NCI-H187 (cell line): ENCODE measurements around the gene RHBDF2.

Source experiments
- DNase-seq, 2 experiments: peaks; one replicate each; lab custom pipeline; 2025; lab: John Stamatoyannopoulos, UW

Gene RHBDF2

DNA sequence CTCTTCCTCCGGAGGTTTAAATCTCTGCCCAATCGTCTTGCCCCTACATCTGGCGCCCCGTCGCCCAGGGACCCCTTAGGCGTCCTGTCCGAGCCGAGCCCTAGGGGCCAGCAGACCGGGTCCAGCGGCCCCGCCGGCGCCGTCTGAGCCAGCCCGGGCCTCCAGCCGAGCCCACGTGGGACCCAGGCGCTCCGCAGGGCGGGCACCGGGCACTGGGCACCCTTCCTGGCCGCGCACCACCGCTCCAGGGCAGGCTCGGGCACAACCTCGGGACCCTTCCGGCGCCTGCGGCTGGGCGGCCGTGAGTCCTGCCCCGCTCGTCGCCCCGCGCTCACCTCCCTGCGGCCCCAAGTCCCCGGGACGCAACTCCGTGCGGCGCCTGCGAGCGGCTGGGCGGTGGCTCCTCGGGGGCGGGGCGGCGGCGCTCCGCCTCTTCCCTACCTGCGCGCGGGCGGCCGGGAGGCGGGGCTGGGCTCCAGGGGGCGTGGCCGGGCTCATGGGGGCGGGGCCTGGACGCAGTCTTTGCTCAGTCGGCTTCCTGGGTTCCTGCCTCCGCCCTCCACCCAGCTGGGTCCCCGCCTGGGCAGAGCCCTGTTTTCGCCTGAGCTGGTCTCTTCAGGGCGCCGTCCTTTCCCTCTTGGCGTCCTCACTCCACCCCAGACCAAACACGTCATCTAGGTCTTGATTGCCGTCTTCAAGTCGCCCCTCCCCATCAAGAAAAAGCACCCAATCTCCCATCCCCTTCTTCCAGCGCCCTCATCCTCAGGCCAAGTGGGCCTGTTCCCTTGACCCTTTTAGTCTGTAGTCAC, at the start of gene RHBDF2:
Gene RHBDF2 (minus strand): TSS at position 406 of the 809 bp plus-strand sequence. CDS start 19,899 bp downstream, outside the sequence.
- peak; percentile 32 to 48 for DNase-seq

DNA sequence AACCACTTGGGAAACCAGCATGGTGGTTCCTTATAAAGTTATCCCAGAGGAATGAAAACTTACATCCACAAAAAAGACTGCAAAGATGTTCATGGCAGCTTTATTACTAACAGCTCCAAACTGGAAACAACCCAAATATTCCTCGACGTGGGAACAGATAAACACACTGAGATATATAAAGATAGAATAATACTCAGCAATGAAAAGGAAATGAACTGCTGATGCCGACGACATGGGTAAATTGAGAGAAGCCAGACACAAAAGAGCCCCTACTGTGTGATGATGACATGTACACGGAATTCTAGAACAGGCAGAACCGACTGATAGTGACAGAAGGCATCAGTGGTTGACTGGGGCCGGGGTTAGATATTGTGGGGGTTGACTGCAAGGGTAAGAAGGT, 48.3 kb upstream of the RHBDF2 start:
- DNase-seq, result no peak

DNA sequence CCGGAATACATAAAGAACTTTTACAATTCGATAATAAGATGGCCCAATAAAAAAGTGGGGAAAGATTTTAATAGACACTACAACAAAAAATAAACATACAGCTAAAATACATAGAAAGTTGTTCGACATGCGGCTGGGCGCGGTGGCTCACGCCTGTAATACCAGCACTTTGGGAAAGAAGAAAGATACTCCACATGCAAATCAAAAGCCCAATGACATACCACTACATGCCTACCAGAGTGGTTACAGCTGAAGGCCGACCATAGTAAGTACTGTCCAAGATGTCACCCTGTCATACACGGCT, 47.9 kb upstream of the RHBDF2 start:
- no peak for DNase-seq

DNA sequence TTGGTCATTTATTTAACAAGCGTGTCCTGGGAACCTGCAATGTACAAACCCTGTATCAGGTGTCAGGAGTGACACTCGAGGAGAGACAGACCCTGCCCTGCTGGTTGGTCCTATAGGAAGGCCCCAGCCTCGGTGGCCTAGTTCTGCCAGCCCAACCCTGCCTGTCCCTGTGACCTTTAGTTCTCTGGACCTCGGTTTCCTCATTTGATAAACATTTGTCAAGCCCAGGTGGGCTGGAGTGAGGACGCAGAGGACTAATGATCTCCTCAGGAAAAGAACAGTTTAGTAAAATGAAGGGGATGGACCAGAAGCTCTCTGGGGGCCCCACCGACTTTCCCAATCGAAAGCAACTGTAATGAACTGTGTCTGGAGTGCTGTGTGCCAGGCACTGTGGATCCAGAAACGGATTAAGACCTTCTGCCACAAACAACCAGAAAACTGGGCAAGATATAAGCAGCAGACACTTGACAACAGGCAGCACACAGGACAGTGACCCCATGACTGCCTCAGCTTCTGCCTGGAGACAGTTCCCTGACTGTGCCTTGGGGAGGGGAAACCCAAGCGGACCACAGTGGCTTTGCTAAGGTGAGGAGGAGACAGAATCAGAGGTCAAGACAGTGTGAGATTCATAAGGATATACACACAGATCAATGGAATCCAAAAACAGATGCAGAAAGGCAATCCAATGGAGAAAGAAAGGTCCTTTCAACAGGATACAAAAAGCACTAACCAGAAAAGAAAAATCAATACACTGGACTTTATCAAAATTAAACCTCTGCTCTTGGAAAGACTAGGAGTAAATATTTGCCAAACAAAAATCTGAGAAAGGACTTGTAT, 47.4 kb upstream of the RHBDF2 start:
- DNase-seq, result no peak

DNA sequence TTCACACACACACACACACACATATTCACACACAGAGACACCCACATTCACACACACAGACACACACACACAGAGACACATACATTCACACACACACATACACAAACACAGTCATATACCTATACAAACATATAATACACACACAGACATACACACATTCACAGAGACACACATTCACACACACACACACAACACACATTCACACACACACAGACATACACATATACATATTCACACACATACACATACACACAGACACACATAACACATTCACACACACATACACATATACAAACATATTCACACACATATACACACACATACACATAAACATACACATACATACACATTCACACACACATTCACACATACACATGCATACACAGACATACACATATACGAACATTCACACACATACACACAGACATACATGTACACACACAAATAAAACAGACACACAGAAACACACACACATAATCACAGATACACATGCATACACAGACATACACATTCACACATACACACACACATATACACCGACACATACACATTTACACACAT, 46.5 kb upstream of the RHBDF2 start:
- no peak for DNase-seq

DNA sequence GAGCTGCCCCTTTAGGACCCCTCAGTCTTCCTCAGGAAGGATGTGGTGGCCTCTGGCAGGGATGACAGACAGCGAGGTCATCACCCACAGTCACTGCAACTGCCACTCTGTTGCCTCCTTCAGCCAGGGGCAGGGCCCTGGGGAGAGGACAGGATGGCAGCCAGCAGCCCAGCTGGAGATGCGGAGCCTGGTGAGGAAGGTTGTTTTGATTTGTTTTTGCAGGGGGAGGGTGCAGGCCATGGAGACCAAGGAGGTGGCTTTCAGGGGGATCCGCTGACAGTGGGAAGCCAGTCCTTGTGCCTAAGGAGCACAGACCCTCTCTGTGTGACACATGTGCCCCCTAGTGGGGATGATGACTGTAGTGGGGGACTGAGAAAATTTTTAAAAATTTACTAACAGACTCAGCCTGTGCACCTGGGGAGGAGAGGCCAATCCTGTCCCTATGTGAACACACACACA, 46.0 kb upstream of the RHBDF2 start:
- DNase-seq, result no peak

DNA sequence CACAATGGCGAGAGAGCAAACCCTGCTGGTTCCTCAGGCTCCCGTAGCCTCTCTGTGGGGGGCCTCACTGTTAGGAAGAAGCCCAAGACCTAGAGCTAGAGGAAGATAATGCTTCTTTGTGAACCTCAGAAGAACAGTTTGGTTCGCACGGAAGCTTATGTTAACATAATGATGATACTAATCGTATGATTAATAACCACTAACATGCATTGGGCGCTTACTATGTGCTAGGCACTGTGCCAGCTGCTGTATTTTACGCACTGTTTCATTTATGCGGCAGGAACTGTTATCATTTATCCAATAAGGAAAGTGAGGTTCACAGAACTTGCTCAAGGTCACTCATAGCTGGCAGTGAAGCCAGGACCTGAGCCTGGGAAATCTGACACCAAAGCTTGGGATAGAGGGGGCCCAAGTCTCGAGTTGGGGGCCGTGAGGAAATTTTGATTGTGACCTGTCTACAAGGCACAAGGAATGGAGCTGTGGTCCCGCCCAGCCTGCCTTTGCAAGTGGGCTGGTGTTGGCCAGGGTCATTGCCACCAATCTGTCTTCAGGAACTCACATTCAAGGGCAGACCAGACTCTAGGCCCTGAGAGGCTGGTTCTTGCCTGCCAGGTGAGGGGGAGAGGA, 45.4 kb upstream of the RHBDF2 start:
- DNase-seq, result no peak

DNA sequence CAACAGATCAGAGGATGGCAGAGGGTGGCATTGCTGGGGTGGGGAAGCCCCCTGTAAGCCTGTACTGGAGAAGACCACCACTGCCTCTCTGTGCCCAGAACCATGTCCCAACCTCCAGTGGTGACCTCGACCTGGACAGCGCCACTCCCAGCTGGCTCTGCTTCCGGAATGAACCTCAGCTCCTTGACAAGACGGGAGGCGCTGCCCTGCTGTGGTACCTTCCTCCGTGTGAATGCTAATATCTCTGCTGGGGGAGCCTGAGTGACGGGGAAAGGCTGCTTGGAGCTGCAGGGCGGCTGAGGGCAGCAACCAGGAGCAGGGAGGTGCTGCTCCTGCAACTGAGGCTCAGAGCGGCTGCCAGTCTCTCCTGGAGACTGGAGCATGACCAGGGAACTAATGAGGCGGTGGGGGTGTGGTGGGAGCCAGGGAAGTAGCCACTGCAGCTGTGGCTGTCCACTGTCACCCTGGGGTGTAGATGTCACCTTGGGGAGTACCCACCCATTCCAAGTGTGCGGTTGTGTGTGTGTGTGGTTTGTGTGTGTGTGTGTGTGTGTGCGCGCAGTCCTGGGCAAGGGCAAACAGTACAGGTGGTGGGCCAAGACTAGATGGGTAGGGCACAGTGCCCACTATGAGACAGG, 44.8 kb upstream of the RHBDF2 start:
- no peak for DNase-seq

DNA sequence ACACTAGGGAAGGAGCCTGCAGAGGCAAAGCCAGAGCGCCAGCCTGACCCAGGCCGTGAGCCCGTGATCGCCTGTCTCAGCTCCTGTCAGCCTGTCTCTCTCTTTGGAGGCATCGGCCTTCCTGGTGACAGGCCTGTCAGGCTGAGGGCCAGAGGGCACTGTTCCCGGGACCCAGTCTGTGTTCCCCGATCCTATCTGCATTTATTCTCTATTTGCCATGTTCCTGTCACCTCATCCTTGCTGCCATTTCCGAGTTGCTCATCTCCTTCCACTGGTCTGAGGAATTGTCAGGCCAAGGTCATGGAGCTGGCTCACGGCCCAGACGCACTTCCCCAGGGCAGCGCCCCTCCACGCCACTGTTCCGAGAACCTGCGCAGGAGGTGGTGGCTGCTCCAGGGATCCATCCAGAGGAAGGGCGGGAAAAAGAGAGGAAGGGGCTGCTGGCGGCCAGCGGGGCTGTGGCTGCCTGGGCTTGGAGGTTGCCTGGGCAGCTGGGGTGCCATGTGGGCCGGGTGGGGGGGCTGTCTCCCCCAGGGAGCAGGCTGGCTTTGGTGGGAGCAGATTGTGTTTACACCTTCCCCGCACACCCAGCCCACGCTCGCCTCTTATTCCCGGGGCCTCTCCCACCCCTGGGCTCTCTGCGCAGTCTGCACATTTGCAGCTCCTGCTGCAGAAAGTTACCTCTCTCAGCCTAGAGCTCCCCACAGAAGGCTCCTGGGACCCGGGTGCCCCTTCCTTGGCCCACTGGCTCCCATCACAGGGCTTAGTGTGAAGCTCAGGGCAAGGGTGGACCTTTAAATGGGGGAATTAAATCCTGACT, 43.5 kb upstream of the RHBDF2 start:
- no peak for DNase-seq

DNA sequence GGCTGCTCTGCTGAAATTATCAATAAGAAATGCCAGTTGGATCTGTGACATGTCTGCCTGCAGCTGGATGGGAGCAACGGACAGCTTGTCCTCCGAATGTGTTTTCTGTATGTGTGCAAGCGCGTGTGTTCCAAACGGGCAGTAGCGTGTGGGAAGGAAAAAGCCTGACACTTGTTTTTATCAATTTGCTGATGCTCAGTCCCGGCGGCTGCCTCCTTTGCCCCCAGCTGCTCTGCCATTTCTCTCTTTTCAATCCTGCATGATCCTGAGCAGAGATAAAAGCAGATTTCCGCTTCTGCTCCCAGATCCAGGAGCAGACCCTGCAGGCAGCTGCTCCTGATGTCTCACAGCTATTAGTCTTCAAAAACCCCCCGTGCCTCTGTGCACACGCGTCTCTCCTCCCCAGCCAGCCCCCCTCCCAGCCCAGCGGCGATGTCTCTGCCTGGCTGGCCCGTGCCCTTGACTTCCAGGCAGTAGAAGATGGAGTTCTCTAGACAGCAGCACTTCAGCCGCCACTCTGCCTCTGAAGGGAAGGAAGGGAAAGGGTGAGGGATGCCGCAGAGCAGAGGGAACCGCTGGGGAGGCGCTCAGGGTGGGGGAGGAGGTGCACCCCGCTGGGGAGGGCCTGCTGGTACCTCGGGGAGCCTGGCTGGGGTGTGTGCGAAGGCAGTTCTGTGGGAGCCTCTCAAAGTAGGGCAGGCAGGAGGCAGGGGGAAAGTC, 42.8 kb upstream of the RHBDF2 start:
- DNase-seq, result no peak

DNA sequence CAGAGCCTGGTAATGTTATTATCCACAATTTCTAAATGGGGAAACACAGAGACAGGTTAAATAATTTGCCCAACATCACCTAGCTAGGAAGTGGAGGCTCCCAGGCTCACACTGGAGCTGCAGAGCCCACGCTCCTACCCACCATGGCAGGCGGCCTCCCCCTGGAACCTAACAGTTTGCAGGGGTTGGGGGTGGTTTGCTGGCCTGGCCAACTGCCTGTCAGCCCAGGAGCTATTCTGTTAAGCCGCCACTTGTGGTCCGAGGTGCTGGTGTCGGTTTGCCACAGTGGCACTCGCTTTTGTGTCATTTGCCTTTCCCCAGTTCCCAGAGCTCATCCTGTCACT, 42.2 kb upstream of the RHBDF2 start:
- DNase-seq, result no peak

DNA sequence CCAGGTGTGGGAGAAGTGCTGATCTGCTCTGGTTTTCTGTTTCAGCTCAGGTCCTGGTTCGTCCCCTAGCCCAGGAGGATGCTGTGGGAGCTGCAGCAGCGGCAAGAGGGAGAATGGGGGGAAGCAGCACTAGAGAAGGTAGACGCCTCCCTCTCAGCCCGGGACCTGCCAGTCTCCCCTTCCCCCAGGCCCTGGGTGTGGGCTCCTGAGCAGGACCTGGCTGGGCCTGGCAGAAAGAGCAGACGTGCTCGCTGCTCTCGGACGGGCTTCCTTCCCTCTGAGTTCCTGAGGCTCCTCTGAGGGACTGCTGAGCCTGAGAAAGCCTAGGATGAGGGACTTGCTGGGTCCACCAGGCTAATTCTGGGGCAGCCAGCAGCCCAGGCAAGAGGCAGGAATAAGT, 41.8 kb upstream of the RHBDF2 start:
- no peak for DNase-seq

DNA sequence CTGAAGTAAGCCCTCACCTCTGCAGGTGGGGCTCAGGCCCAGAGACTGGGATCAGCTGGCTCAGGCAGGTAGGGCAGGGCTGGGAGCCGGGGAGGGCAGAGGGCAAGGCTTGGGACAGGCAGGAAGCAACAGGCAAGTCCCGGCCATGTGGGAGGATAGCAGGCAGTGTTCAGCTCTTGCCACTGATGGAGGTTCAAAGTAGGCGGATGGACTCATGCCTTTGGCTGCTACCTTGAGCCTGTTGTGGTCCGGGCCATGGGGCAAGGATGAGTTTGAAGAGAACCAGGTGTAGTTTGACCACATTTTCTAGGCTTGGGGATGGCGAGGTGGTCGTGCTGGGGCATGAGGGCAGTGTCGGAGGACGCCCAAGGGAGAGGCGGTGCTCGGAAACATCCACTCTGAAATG, 41.3 kb upstream of the RHBDF2 start:
- DNase-seq, result no peak

DNA sequence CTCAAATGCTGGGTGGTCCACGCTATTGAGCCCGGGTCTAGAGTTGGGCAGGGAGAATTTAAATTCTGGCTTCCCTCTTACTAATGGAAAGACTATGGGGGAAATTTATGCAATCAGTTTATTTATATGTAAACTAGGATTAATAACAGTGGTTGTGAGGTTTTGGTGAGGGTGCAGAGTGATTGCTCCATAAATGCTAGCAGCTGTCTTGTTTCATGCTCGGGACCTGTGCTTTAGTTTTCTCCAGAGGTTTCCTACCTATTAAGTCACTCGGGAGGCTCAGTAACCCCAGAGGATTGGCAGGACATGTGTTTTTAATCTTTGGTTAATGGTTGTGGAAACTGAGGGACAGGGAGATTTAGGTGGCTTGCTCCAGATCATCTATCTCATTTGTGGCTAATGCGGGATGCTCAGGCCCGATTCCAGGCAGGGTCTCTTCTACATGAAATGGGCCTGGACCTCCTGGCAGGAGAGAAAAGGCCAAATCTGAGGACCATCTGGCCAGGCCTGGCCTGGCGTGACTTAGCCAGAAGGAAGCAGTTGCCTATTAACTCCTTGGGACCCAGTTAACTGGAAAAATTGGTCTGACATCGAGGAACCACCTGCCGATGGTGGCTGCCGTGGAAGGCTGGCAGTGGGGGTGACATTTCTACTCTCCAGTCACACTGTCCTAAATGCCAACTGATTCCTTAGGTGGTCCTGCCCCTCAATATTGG, 40.7 kb upstream of the RHBDF2 start:
- DNase-seq, result no peak

DNA sequence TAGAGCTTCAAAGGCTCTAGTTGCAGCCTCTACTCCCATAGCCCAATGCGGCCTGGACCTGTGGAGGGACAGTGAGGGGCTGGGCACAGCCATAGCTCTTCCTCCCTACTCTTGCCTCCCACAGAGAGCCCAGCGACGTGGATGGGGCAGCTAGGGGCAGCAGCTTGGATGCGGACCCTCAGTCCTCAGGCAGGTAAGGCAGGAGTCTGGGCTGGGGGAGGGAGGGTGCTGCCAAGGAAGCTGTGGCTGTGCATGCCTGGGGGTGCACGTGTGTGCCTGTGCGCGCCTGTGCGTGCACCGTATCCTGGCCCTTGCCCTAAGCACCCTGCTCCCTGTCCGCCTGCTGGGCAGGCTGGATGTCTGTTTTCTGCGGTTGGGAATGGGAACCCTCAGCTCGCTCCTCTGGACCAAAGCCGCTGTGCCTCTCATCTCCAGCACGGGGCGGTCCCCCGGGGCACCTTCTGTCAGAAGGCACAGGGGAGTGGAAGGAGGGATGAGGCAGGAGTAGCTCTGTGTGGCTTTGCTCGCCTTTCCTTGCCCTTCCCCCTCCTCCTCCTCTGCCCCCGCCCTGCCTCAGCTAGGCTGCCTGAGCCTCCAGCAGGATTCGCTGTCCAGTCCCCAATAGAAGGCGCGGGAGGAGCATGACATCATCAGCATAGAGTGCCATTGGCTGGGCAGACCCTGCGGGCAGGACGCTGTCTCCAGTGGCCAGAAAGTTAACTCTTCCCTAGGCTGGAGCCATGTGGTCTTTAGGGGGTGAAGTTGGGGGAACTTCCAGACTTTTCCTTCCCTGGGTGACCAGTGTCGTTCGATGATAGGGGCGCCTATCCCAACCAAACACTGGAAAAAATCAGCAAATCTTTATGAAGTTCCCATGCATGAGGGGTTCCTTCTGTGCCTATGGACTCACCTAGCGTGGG, 39.4 kb upstream of the RHBDF2 start:
- peak; percentile 56 to 90 for DNase-seq

DNA sequence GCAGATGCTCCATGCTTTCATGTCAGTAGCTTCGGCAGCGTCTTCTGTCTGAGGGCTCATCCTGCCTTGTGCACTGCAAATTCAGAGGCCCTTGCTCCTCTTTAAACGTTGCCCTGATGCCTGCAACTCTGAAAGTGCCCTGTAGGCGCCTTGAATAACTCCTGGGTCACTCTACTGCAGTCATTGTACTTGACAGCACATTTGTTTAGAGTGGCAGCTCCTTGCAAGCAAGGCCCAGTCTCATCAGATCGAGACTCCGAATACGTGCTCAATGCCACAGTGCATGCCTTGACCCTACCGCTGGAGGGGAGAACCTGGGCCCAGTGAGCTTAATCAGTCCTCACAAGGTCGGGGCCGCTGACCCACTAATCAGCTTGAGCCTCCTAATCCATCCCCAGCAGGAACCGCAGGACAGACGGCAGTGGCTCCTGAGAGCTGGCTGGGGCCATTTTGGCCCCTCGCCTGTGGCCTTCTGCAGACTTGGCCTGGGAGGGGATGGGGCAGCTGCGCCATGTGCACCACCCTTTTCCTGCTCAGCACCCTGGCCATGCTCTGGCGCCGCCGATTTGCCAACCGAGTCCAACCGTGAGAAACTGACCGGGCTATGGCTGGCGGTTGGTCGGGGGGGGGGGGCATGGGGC, 38.5 kb upstream of the RHBDF2 start, which contains the start of gene PRCD:
Gene PRCD (plus strand): TSS at position 414 of the 641 bp plus-strand sequence. CDS start 98 bp downstream, at position 512.
- DNase-seq, result no peak

DNA sequence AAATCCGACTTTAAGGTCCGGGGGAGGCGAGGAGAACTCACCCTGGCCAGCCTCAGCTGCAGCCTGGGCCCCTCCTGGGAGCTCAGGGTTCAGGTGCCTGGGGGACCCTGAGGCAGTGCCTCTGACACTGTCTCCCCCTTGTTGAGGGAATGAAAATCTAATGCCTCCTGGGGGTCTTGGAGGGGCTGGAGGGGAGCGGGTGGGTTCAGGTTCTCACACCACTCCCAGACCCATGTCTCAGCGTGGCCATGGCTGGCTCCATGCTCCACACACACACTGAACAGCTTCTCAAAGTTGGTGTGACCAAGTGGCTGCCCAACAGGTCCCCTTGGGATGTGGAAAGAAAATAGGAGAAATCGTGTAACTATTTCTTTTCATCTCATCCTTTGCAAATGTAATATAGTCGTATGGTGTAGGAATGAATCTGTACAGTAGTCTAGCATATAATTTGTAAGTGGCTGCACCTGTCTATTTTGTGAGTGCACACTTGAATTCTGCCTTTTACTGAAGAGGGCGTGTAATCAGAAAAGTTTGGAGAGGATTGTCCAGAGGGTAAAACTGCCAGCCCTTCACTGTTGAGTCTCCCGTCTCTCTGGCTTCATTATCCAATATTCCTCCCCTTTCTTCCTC, 37.8 kb upstream of the RHBDF2 start:
- no peak for DNase-seq
